Measurements from ENCODE around the gene FLOT1.

- TF ChIP-seq, protein P1, sequence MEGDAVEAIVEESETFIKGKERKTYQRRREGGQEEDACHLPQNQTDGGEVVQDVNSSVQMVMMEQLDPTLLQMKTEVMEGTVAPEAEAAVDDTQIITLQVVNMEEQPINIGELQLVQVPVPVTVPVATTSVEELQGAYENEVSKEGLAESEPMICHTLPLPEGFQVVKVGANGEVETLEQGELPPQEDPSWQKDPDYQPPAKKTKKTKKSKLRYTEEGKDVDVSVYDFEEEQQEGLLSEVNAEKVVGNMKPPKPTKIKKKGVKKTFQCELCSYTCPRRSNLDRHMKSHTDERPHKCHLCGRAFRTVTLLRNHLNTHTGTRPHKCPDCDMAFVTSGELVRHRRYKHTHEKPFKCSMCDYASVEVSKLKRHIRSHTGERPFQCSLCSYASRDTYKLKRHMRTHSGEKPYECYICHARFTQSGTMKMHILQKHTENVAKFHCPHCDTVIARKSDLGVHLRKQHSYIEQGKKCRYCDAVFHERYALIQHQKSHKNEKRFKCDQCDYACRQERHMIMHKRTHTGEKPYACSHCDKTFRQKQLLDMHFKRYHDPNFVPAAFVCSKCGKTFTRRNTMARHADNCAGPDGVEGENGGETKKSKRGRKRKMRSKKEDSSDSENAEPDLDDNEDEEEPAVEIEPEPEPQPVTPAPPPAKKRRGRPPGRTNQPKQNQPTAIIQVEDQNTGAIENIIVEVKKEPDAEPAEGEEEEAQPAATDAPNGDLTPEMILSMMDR (IDR thresholded peaks at IDR 0.05; ENCODE audit: insufficient read depth, low read length, poor library complexity, severe bottlenecking), result no peak
- no peak for TF ChIP-seq EZH2phosphoT487 (conservative IDR thresholded peaks at IDR 0.05; ENCODE audit: low read length)
These were observed 55.4 kb downstream of the FLOT1 start for GRCh38 chr6:30686908-30687658.

All from SU-DHL-6 (cell line).